Fibroblast of mammary gland (primary cell): ENCODE results near the gene MEF2D.

Experiments
- DNase-seq: peaks from one replicate; pipeline ENCODE4 v3.0.0-alpha.2; 2010; ENCODE audit warnings: low read depth
- H3K4me3 ChIP-seq: 2 replicates; pipeline ENCODE4 v1.5.1; 2011; ENCODE audit warnings: low read depth, mild to moderate bottlenecking, low read length, moderate library complexity; ENCODE audit not compliant: control insufficient read depth
- TF ChIP-seq, protein P1 (sequence below): conservative IDR thresholded peaks from 2 replicates; pipeline ENCODE4 v1.5.1; 2011; ENCODE audit warnings: low read depth, low read length, inconsistent platforms; ENCODE audit not compliant: control insufficient read depth, insufficient read depth

MEF2D gene

DNA sequence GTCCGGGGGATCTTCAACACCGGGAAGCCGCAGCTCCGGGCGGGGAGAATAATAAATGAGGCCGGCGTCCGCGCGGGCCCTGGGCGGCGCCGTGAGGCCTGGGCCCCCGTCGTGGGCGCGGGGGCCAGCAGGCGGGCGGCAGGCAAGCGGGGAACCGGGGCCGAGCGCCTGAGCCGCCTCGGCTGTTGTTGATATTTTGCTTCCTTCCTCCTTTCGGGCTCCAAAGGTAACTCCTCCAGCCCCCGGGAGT is at the start of gene MEF2D:
TSS of gene MEF2D (minus strand) at position 233 of the 250 bp plus-strand sequence. CDS start 17,483 bp downstream, outside the sequence.
- no peak for DNase-seq
- TF ChIP-seq, protein P1, sequence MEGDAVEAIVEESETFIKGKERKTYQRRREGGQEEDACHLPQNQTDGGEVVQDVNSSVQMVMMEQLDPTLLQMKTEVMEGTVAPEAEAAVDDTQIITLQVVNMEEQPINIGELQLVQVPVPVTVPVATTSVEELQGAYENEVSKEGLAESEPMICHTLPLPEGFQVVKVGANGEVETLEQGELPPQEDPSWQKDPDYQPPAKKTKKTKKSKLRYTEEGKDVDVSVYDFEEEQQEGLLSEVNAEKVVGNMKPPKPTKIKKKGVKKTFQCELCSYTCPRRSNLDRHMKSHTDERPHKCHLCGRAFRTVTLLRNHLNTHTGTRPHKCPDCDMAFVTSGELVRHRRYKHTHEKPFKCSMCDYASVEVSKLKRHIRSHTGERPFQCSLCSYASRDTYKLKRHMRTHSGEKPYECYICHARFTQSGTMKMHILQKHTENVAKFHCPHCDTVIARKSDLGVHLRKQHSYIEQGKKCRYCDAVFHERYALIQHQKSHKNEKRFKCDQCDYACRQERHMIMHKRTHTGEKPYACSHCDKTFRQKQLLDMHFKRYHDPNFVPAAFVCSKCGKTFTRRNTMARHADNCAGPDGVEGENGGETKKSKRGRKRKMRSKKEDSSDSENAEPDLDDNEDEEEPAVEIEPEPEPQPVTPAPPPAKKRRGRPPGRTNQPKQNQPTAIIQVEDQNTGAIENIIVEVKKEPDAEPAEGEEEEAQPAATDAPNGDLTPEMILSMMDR, result no peak

GRCh38 chr1:156550346-156550745 is 49.8 kb upstream of the MEF2D start:
- no peak for DNase-seq
- no peak overlapping the region for H3K4me3 ChIP-seq
- TF ChIP-seq, protein P1, result no peak

More for the DNA sequence above, at the start of gene MEF2D:
- peak within 1 kb of the TSS; percentile 95 for H3K4me3 ChIP-seq

GRCh38 chr1:156549831-156550230 is 49.3 kb upstream of the MEF2D start:
- no peak for DNase-seq
- no peak overlapping the region for H3K4me3 ChIP-seq
- TF ChIP-seq, protein P1, result no peak

- no peak for DNase-seq
- TF ChIP-seq, protein P1, result no peak
- H3K4me3 ChIP-seq, result no peak overlapping the region
Observed at GRCh38 chr1:156549390-156549789, 48.8 kb upstream of the MEF2D start.

- TF ChIP-seq, protein P1, result no peak
- no peak overlapping the region for H3K4me3 ChIP-seq
- DNase-seq, result no peak
Observed at GRCh38 chr1:156547982-156548381, 47.4 kb upstream of the MEF2D start.

DNA sequence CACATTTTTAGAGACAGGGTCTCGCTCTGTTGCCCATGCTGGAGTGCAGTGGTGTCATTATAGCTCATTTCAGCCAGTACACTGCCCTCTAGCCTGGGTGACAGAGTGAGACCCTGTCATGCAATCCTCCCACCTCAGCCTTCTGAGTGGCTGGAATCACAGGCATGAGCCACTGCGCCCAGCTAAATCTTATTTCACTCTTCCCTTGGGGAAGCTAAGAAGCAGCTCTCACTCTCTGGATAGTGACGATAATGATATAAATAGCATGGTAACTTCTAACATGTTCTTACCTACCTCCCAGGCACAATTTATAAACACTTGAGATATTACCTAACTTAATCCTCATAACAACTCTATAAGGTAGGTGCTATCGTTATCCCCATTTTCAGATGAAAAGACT is 46.9 kb upstream of the MEF2D start:
- TF ChIP-seq, protein P1, result no peak
- no peak overlapping the region for H3K4me3 ChIP-seq
- no peak for DNase-seq

- no peak overlapping the region for H3K4me3 ChIP-seq
- DNase-seq, result no peak
- TF ChIP-seq, protein P1, result no peak
Observed at GRCh38 chr1:156546267-156546666, 45.7 kb upstream of the MEF2D start.
